Measurements from ENCODE around the gene SHANK1. TPM values are rescaled to one million over a fixed set of nuclear protein-coding genes. Genes with fewer than 3 reads are reported as not detected.
"Not testable (repeated sequence)": the region's sequence is repeated elsewhere in the genome, so short reads cannot be mapped to it uniquely, and the experiment has no call there.

SHANK1 gene
- total RNA-seq, 2 experiments from 2014 or later: 0.03 to 13.1 TPM

DNA sequence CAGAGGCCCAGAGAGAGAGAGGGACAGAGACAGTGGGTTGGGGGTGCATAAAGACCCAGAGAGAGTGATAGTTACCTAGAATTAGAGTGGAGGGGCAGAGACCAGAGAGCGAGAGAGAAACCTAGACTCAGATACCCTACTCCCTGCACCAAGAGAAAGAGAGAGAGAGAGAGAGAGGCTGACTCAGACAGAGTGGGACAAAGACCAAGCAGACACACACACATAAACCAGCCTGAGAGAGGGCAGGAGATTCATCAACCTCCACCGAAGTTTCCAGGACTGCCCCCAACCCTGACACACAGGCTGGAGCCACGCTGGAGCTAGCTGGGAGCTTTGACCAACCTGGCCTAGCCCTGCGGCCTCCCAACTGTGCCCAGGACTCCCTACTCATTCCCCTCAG, 92.8 kb downstream of the SHANK1 start:
- POLR2A ChIA-PET: no interaction called here
- no peak for TF ChIP-seq EZH2phosphoT487 (IDR thresholded peaks at IDR 0.05; ENCODE audit: borderline replicate concordance, low read depth, low read length)
- TF ChIP-seq, protein P1, sequence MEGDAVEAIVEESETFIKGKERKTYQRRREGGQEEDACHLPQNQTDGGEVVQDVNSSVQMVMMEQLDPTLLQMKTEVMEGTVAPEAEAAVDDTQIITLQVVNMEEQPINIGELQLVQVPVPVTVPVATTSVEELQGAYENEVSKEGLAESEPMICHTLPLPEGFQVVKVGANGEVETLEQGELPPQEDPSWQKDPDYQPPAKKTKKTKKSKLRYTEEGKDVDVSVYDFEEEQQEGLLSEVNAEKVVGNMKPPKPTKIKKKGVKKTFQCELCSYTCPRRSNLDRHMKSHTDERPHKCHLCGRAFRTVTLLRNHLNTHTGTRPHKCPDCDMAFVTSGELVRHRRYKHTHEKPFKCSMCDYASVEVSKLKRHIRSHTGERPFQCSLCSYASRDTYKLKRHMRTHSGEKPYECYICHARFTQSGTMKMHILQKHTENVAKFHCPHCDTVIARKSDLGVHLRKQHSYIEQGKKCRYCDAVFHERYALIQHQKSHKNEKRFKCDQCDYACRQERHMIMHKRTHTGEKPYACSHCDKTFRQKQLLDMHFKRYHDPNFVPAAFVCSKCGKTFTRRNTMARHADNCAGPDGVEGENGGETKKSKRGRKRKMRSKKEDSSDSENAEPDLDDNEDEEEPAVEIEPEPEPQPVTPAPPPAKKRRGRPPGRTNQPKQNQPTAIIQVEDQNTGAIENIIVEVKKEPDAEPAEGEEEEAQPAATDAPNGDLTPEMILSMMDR (conservative IDR thresholded peaks at IDR 0.05; ENCODE audit: low read length): no peak

DNA sequence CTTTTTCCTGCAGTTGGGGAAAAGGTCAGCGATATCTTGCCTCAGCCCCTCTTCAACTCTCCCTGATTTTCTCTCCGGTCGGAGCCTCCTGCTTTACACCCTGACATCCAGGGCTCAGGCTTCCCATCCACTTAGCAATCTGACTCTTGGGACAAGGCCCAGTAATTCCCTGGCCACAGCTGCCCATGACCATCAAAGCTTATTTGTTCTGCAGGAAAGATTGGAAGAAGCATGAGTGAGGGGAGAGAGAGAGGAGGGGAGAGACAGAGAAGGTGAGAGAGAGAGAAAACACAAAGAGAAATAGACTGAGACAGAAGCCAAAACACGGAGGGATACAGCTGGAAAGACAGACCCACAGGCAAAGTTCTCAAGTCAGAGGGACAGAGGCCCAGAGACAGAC, 93.6 kb downstream of the SHANK1 start:
- no peak overlapping the region for H3K27ac ChIP-seq (ENCODE audit: low read depth, low read length, poor library complexity, severe bottlenecking)
- no peaks in the 10 kb centered on the region for H3K9me2 ChIP-seq (ENCODE audit: insufficient read depth, low read length)
- POLR2A ChIA-PET: no interaction called here
- no peaks in the 10 kb centered on the region for H3K9me3 ChIP-seq (ENCODE audit: low read length)
- no peak for TF ChIP-seq EZH2phosphoT487 (IDR thresholded peaks at IDR 0.05; ENCODE audit: borderline replicate concordance, low read depth, low read length)
- TF ChIP-seq, protein P1 (conservative IDR thresholded peaks at IDR 0.05; ENCODE audit: low read length): no peak
- no peaks in the 10 kb centered on the region for H4K20me1 ChIP-seq (ENCODE audit: insufficient read depth, low read length)
- DNase-seq (ENCODE audit: low spot score): no peak
- H3K4me2 ChIP-seq (ENCODE audit: low read length): no peak overlapping the region
- CTCF ChIA-PET (ENCODE audit: unreplicated experiment): no interaction called here
- intact Hi-C loops (cut with micrococcal nuclease; ENCODE audit: unreplicated experiment): no loop called here
- no peaks in the 10 kb centered on the region for H3K79me2 ChIP-seq (ENCODE audit: insufficient read depth, low read depth, low read length)
- H3K4me3 ChIP-seq (ENCODE audit: low read depth, low read length, poor library complexity, severe bottlenecking): no peak overlapping the region
- H2AFZ ChIP-seq (ENCODE audit: low read length): no peak overlapping the region
- no TSS peak for BruUV-seq (replicated peaks)
- no peaks in the 10 kb centered on the region for H3K36me3 ChIP-seq (ENCODE audit: insufficient read depth, low read length)
- H3K4me1 ChIP-seq (ENCODE audit: insufficient read depth, low read length, poor library complexity, severe bottlenecking): no peaks in the 10 kb centered on the region

More for the DNA sequence above, 92.8 kb downstream of the SHANK1 start:
- intact Hi-C loops (cut with micrococcal nuclease; ENCODE audit: unreplicated experiment): no loop called here
- no TSS peak for BruUV-seq (replicated peaks)
- no peak for DNase-seq (ENCODE audit: low spot score)
- Histone ChIP-seq H3K9me2 (ENCODE audit: insufficient read depth, low read length) (no peaks in the 10 kb centered on the region), H4K20me1 (ENCODE audit: insufficient read depth, low read length) (no peaks in the 10 kb centered on the region), H3K36me3 (ENCODE audit: insufficient read depth, low read length) (no peaks in the 10 kb centered on the region), H3K4me3 (ENCODE audit: low read depth, low read length, poor library complexity, severe bottlenecking) (no peak overlapping the region), H3K4me2 (ENCODE audit: low read length) (no peak overlapping the region), H3K79me2 (ENCODE audit: insufficient read depth, low read depth, low read length) (no peaks in the 10 kb centered on the region), H3K4me1 (ENCODE audit: insufficient read depth, low read length, poor library complexity, severe bottlenecking) (no peaks in the 10 kb centered on the region), H3K9me3 (ENCODE audit: low read length) (no peaks in the 10 kb centered on the region), H3K27ac (ENCODE audit: low read depth, low read length, poor library complexity, severe bottlenecking) (no peak overlapping the region), H2AFZ (ENCODE audit: low read length) (no peak overlapping the region)
- CTCF ChIA-PET (ENCODE audit: unreplicated experiment): no interaction called here

DNA sequence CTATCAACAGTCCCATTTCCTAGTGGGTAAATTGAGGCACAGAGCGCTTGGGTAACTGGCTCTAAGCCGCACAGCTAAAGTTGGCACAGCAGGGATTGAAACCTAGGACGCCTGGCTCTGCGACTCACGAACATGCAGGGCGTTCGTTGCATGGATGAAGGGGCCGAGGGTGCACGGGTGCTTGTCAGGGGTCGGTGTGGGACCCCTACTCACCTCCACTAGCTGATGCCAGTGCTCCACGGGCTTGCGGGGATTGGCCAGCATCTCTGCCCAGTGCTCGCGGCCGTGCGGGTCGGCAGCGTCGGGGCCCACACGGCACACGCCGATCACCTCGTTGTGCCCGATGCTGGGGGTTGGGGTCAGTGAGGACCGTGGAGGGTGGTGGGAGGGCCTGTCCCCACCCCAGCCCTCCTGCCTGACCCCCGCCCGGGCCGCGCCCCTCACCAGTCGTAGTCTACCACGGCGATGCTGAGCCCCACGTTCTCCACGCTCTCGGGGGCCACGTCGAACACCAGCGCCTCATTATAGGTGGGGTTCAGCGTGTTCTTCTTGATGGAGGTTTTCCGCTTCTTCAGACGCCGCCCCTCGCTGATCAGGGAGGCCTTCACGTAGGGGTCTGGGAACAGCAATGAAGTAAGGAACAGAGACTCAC, 94.5 kb downstream of the SHANK1 start:
- Histone ChIP-seq H4K20me1 (ENCODE audit: insufficient read depth, low read length) (no peaks in the 10 kb centered on the region), H3K79me2 (ENCODE audit: insufficient read depth, low read depth, low read length) (no peaks in the 10 kb centered on the region), H3K27ac (ENCODE audit: low read depth, low read length, poor library complexity, severe bottlenecking) (no peak overlapping the region), H3K9me2 (ENCODE audit: insufficient read depth, low read length) (no peaks in the 10 kb centered on the region), H3K4me2 (ENCODE audit: low read length) (no peak overlapping the region), H3K36me3 (ENCODE audit: insufficient read depth, low read length) (no peaks in the 10 kb centered on the region), H3K4me3 (ENCODE audit: low read depth, low read length, poor library complexity, severe bottlenecking) (no peak overlapping the region), H3K9me3 (ENCODE audit: low read length) (no peaks in the 10 kb centered on the region), H2AFZ (ENCODE audit: low read length) (no peak overlapping the region), H3K4me1 (ENCODE audit: insufficient read depth, low read length, poor library complexity, severe bottlenecking) (no peaks in the 10 kb centered on the region)
- intact Hi-C loops (cut with micrococcal nuclease; ENCODE audit: unreplicated experiment): no loop called here
- no TSS peak for BruUV-seq (replicated peaks)
- ChIA-PET CTCF (ENCODE audit: unreplicated experiment) (no interaction called here), POLR2A (interaction anchor here (0.7 kb wide), 1 partner anchor 282 kb away, joined by 3 read pairs; no protein-coding TSS in a partner anchor)
- no peak for DNase-seq (ENCODE audit: low spot score)
- no peak for TF ChIP-seq EZH2phosphoT487 (IDR thresholded peaks at IDR 0.05; ENCODE audit: borderline replicate concordance, low read depth, low read length)
- TF ChIP-seq, protein P1 (conservative IDR thresholded peaks at IDR 0.05; ENCODE audit: low read length): no peak

DNA sequence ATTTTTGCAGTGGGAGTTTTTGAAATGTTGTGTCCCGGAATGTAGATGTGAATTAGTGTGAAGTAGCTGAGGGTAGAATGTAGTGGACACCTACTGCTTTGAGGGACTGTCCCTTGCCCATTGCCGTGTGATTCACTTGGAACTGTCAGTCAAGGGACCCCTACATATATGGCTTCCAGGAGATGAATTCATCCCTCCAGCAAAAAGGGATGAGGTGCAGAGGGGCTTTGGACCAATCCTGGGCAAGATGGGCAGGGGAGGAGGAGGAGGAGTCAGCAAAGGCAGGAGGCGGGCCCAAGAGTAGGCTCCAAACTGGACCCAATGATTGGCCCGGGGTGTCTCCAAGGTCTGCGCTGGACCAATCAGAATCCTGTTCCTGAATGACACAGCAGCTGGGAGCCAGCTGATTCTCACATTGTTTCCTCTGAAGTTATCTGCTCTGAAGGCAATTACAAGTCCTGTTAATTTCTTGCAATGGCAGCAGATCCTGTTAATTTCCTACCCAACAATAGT, 99.2 kb downstream of the SHANK1 start:
- H3K4me2 ChIP-seq (ENCODE audit: low read length); H3K27ac ChIP-seq (ENCODE audit: low read depth, low read length, poor library complexity, severe bottlenecking); CTCF ChIA-PET (ENCODE audit: unreplicated experiment); H3K4me1 ChIP-seq (ENCODE audit: insufficient read depth, low read length, poor library complexity, severe bottlenecking); DNase-seq (ENCODE audit: low spot score); H3K4me3 ChIP-seq (ENCODE audit: low read depth, low read length, poor library complexity, severe bottlenecking); H3K9me3 ChIP-seq (ENCODE audit: low read length); H3K9me2 ChIP-seq (ENCODE audit: insufficient read depth, low read length); BruUV-seq (replicated peaks); intact Hi-C loops (cut with micrococcal nuclease; ENCODE audit: unreplicated experiment); H4K20me1 ChIP-seq (ENCODE audit: insufficient read depth, low read length); H2AFZ ChIP-seq (ENCODE audit: low read length); POLR2A ChIA-PET; H3K36me3 ChIP-seq (ENCODE audit: insufficient read depth, low read length); H3K79me2 ChIP-seq (ENCODE audit: insufficient read depth, low read depth, low read length): not testable (repeated sequence)

Measured in OCI-LY7 (cell line).